Activated CD4-positive, alpha-beta T cell treated with anti-CD3 and anti-CD28 coated beads for 48 hours (primary cell): Measurements from ENCODE around the gene SH2B2.
"Not testable (repeated sequence)": the region's sequence is repeated elsewhere in the genome, so short reads cannot be mapped to it uniquely, and the experiment has no call there.

ENCODE experiments used
- DNase-seq: peaks from one replicate; pipeline ENCODE4 v3.0.0-alpha.2; 2020

Gene SH2B2

GRCh38 chr7:102306916-102307677 is 20.4 kb downstream of the SH2B2 start:
- DNase-seq = peak; percentile 52

- DNase-seq = no peak
These were observed 23.7 kb downstream of the SH2B2 start for GRCh38 chr7:102310414-102310815.

- no peak for DNase-seq
These were observed 25.6 kb downstream of the SH2B2 start for GRCh38 chr7:102312317-102312716.

GRCh38 chr7:102313997-102314780 is 27.5 kb downstream of the SH2B2 start:
- DNase-seq = no peak

- no peak for DNase-seq
These were observed 30.8 kb downstream of the SH2B2 start for GRCh38 chr7:102317231-102318059.

DNA sequence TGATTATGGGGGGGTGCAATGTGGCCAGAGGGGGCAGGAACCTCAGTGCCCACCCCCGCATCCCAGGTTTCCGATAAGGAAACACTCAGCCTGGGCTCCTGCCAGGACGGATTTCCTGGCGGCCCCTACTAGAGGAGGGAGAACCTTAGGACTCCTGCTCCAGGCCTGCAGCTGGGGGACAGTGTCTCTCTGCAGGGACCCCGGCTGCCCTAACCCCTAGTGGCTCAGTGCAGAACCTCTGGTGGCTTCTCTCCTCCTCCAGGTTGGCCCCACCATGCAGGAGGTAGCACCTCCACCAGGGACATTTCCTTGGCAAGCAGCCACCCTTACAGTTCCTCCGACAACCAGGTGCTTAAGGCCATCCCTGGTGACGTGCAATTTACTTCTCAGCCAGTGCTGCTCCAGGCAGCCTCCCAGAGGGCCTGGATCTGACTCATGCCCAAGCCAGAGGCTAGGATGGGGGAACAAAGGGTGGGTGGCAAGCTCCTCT is 31.9 kb downstream of the SH2B2 start:
- no peak for DNase-seq

GRCh38 chr7:102319671-102320070 is 33.0 kb downstream of the SH2B2 start:
- DNase-seq = no peak

DNA sequence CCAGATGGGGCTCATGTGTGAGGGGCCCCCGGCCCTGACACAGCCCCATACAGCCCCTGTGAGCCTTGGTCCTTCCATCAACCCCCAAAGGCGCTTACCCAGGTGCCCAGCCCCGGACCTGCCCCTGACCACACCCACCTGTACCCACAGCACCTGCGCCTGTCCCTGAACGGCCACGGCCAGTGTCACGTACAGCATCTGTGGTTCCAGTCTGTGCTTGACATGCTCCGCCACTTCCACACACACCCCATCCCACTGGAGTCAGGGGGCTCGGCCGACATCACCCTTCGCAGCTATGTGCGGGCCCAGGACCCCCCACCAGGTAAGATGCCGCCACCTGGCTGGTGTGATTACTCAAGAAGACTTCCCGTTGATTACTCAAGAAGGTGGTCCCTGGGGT is 33.5 kb downstream of the SH2B2 start:
- DNase-seq = no peak

DNA sequence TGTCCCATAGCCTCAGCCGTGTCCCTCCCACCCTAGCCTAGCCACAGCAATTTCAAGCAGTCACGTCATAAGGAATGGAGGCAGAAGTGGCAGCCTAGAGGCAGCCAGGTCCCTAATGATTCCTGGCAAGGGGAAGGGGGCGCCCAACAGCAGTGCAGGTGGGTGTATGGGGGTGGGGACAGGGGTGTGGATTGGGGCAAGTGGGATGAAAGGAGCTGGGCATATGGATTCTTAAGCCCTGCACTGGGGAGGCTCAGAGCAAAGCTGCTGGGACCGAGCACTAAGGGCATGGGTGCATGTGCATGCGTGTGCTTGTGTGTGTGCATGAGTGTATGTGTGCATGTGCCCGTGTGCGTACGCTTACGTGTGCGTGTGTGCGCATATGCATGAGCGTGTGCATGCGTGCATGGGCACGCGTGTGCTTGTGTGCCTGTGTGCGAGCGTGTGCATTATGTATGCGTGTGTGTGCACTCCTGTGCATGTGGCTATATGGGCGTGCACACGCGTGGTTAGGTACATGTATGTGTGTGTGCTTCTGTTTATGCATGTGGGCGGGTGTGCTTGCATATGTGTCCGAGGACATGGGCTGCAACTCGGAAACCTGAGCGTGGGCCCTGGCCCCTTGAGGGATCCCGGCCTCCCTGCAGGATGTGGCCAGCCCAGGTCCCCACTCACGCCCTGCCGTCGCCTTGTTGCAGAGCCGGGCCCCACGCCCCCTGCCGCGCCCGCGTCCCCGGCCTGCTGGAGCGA is 34.1 kb downstream of the SH2B2 start:
- no peak for DNase-seq

DNA sequence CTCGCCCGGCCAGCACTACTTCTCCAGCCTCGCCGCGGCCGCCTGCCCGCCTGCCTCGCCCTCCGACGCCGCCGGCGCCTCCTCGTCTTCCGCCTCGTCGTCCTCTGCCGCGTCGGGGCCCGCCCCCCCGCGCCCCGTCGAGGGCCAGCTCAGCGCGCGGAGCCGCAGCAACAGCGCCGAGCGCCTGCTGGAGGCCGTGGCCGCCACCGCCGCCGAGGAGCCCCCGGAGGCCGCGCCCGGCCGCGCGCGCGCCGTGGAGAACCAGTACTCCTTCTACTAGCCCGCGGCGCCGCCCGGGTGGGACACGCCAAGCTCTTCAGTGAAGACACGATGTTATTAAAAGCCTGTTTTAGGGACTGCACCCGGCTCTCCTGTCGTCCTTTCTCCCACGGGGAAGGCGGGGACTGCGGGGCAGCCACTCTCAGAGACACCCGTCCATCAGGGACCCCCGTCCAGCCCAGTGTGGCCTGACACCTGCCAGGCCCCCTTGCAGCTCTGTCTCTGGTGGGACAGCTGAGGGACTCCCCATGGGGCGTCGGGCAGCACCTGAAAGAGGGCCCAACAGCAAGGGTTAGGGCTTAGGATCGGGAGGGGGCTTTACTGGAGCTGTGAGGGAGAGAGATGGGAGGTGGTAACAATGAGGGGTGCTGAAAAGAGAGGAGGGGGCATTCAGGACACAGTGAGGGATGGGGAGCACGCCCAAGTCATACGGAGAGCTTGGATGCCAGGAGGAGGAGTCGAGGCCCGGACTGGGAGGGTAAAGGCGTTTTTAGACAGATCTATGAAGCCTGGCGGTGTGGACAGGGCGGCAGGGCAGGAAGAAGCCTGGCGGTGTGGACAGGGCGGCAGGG is 34.9 kb downstream of the SH2B2 start:
- no peak for DNase-seq

DNA sequence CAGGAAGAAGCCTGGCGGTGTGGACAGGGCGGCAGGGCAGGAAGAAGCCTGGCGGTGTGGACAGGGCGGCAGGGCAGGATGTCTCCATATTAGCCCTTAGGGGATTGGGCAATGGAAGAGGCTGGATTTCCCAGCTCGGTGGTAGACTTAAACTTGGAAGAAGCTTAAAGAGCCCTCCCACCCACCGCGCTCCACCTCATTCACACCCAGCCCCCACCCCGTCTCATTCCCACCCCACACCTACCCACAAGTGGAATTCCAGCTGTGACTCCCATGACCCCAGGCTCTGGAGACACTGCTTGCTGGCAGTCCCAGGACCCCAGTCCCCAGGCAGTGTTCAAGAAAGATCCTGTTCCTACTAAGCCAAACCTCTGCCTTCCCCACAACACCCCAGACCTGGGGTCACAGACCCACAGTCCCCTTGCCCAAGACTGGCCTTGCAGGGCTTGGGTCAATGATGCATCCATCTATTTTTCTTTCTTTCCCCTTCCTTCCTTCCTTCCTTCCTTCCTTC is 35.6 kb downstream of the SH2B2 start:
- no peak for DNase-seq

DNA sequence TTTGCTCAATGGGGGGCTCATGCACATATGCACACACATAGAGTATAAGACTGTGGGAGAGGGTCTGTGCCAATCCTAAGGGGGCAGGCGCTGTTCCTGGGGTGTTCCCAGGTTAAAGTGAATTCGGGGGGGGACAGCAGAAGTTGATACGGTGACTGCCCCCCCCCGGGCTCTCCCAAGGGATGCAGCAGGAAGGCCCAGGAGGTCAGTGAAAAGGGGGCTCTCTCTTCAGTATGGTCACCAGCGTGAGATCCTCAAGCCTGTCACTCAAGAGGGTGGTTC is 37.2 kb downstream of the SH2B2 start:
- DNase-seq = no peak

DNA sequence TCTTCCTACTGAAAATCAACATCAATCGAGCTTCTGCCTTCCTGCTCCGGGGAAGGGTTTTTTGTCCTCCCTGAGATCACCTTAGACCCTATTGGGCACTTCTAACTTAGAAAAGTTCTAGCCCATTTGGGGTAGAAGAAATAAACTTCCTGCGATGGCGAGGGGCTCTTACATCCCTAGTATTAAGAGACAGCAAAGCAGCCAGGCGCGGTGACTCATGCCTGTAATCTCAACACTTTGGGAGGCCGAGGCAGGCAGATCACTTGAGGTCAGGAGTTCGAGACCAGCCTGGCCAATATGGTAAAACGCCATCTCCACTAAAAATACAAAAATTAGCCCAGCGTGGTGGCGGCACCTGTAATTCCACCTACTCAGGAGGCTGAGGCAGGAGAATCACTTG is 38.4 kb downstream of the SH2B2 start:
- not testable (repeated sequence) for DNase-seq

DNA sequence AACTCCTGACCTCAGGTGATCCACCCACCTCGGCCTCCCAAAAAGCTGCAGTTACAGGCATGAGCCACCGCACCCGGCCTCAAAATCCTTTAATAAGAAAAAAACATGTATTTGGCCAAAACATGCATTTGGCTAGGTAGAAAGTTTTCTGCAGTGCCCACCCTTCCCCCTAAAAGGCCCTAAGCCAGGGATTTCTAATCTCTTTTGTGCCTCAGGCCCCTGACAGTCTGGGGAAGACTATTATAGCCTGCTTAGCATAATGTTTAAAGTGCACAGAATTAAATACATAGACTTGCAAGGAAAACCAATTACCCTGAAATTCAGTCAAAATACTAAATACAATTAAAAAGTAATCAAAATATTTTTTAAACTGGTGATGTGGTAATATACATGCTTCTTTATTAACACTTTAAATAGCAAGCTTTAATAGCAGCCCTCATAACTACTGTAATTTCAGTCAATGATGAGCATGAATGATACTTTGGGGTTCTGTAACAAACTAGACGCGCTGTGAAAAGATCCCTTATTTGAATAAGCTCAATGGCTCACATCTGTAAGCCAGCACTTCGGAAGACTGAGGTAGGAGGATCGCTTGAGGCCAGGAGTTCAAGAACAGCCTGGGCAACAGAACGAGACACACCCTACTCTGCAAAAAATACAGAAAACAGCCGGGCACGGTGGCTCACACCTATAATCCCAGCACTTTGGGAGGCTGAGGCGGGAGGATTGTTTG is 39.7 kb downstream of the SH2B2 start:
- DNase-seq = no peak

DNA sequence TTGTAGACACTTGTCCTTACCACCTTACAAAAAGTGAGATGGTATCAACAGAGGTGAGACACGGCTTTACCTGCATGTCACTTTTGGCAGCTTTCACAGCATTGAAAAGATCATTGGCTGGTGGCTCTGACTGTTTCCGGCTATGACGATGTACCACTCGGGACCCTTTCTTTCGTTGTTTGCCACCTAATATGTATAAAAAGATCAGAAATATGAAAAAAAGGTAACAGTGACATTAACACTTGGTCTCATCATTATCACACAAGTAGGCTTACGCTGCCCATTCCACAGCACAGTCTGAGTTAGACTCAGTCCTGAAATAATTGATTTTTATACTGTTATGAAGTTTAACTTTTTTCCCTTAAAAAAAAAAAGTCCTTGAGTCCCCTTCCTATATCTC is 40.5 kb downstream of the SH2B2 start:
- not testable (repeated sequence) for DNase-seq

DNA sequence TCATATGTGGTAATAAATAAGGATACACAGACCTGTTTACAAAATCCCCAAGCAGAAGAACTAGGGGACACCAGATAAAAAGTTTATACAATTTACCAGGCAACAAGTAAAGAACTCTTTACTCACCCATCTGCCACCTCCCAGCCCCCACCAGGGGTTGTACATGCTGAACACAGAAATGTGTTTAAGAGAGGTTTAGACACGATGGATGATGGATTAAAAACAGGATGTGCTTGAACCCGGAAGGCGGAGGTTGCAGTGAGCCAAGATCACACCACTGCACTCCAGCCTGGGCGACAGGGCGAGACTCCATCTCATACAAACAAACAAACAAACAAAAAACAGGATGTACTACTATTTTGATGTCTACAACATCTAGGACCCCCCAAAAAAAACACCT is 42.2 kb downstream of the SH2B2 start:
- DNase-seq = not testable (repeated sequence)

GRCh38 chr7:102329366-102329765 is 42.7 kb downstream of the SH2B2 start:
- not testable (repeated sequence) for DNase-seq

DNA sequence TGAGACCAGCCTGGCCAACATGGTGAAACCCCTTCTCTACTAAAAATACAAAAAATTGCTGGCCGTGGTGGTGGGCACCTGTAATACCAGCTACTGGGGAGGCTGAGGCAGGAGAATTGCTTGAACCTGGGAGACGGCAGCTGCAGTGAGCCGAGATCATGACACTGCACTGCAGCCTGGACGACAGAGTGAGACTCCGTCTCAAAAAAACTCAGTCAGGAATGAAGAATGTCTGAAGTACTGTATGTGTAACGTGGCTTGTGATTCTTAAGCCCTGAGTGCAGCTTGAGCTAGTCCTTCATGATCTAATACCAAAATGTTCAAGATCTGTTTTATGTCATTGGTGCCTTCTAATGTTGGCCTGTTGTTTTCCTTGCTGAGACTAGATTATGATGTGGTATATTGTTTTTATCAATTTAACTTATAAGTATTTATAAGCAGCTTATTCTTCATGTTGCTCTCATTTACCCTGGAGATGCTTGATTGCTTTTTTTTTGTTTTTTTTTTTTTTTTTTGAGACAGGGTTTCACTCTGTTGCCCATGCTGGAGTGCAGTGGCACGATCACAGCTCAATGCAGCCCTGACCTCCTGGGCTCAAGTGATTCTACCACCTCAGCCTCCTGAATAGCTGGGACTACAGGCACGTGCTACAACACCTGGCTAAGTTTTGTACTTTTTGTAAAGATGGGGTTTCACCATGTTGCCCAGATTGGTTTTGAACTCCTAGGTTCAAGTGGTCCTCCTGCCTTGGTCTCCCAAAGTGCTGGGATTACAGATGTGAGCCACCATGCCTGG is 44.2 kb downstream of the SH2B2 start:
- DNase-seq = not testable (repeated sequence)

GRCh38 chr7:102335574-102335973 is 48.9 kb downstream of the SH2B2 start:
- DNase-seq = not testable (repeated sequence)

DNA sequence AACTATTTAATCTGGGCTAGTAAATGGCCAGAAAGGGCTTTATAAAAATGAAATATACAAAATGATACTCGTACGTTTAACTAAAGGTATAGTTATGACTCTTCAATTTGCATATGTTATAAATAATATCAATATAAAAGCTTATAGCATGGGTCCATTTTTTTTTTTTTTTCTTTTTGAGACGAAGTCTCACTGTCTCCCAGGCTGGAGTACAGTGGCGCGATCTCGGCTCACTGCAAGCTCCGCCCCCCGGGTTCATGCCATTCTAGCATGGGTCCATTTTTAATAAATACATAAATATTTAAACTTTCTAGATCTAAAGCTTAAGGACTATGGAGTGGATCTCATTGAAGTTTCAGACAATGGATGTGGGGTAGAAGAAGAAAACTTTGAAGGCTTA is 50.3 kb downstream of the SH2B2 start:
- DNase-seq = not testable (repeated sequence)
